Measurements from ENCODE around the gene THSD4. TPM values are rescaled to one million over a fixed set of nuclear protein-coding genes. Genes with fewer than 3 reads are reported as not detected.
A peak's percentile ranks its signal among the peaks of the same experiment; 100 is the strongest.

THSD4 gene
- total and polyA plus RNA-seq, 2 of the 4 experiments (the other 2 are of a cell fraction): 25.5 to 31.1 TPM

DNA sequence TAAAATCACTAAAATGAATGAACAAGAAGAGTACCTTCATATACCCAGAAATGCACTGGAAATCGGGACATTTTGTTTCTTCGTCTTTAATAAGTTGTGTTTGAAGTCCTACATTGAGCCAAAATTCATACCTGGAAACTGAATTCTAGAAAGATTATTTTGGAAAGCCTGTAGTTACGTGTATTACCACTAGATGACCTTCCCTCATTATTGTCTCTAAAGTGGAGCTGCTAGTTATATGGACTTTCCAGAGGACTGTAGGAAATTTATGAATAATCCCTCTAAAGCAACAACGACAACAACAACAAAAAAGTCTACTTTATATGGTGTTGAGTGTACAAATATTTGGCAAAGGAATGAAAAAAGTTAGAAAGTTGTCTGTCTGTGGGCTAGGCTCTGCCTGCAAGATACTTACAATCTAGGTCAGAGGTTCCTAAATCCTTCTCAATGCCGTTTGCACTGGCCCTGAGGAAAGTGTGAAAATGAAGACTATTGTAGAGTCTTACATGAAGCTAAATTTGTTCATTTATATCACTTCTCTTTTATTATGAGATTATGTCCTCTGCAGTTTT, 460.3 kb downstream of the THSD4 start:
- Histone ChIP-seq H3K9me3 (ENCODE audit: control insufficient read depth, insufficient read depth, low read length) (no peaks in the 10 kb centered on the region), H4K20me1 (ENCODE audit: insufficient read depth, low read length) (peaks cover 18% of the 10 kb centered on the region; the same call in 1 of the 2 replicates), H4K5ac (ENCODE audit: low read depth, low read length) (no peak overlapping the region), H3K4me1 (ENCODE audit: control insufficient read depth, insufficient read depth, low read length) (no peaks in the 10 kb centered on the region), H3K79me1 (ENCODE audit: low read depth in 1 of 2, low read length in 2 of 2) (peaks cover 3 to 5% of the 10 kb centered on the region in 2 experiments; a peak in 1 of 4 replicates), H3K14ac (replicated peaks; ENCODE audit: low read depth, low read length) (no peak overlapping the region), H3K18ac (ENCODE audit: low read depth, low read length) (no peak overlapping the region), H2BK20ac (ENCODE audit: low read depth, low read length) (no peak overlapping the region), H2AFZ (replicated peaks; ENCODE audit: low read length, poor library complexity) (no peak overlapping the region), H3K56ac (ENCODE audit: extremely low read depth, insufficient read depth, low read length) (no peak overlapping the region), H2BK120ac (ENCODE audit: low read depth, low read length) (no peak overlapping the region), H2BK5ac (ENCODE audit: low read depth, low read length, poor library complexity, severe bottlenecking) (no peak overlapping the region), H2AK9ac (replicated peaks; ENCODE audit: low read depth, low read length, poor library complexity) (no peak overlapping the region), H4K8ac (ENCODE audit: low read depth in 2 of 2, low read length in 2 of 2) (no peak overlapping the region), H3K9me1 (ENCODE audit: insufficient read depth, low read length) (no peaks in the 10 kb centered on the region), H3K27me3 (ENCODE audit: control insufficient read depth, insufficient read depth, low read length) (no peaks in the 10 kb centered on the region), H2AK5ac (ENCODE audit: low read depth, low read length) (no peak overlapping the region), H4K91ac (ENCODE audit: insufficient read depth, low read depth, low read length) (no peak overlapping the region), H2BK15ac (ENCODE audit: low read depth, low read length) (no peak overlapping the region), H3K27ac (ENCODE audit: insufficient read depth, low read length) (no peak overlapping the region), H3K36me3 (ENCODE audit: control insufficient read depth, insufficient read depth, low read length) (no peaks in the 10 kb centered on the region), H3K4me2 (ENCODE audit: low read depth, low read length) (no peak overlapping the region), H3K23ac (ENCODE audit: low read depth, low read length) (no peak overlapping the region), H3K4me3 (ENCODE audit: insufficient read depth, low read depth, low read length) (no peak overlapping the region), H3K9ac (ENCODE audit: low read depth, low read length) (no peak overlapping the region), H3K4ac (ENCODE audit: low read depth, low read length) (no peak overlapping the region)
- intact Hi-C loops (cut with micrococcal nuclease) (loop anchor here (1.0 to 2.0 kb wide), 2 partner anchors 155 to 226 kb away; no protein-coding TSS in a partner anchor), dilution Hi-C loops (cut with HindIII; ENCODE audit: low sequenced_read_pairs, unreplicated experiment) (no loop called here), in situ Hi-C loops (cut with MboI; ENCODE audit: low sequenced_read_pairs) (no loop called here)
- ChIA-PET CTCF (interaction anchor here (0.7 to 1.6 kb wide), 9 partner anchors 10 to 156 kb away, joined by 3 to 6 read pairs (median 3); no protein-coding TSS in a partner anchor), POLR2A (ENCODE audit: unreplicated experiment) (no interaction called here)
- WGBS, 2 experiments (ENCODE audit: extremely low coverage in 2 of 2, insufficient read length in 1 of 2): no CpG with 5 or more reads among the region's 5 CpGs
- BruUV-seq (replicated peaks): no TSS peak
- TF ChIP-seq FOS (IDR thresholded peaks at IDR 0.05; ENCODE audit: low read depth, low read length) (no peak), BHLHE40 (IDR thresholded peaks at IDR 0.05; ENCODE audit: low read depth, low read length) (no peak), RAD21 (IDR thresholded peaks at IDR 0.05; ENCODE audit: low read length) (peak; percentile 50), RFX5 (IDR thresholded peaks at IDR 0.05; ENCODE audit: low read depth, low read length) (no peak), SMC3 (IDR thresholded peaks at IDR 0.05; ENCODE audit: low read depth, low read length) (peak; percentile 45), MAFK (IDR thresholded peaks at IDR 0.05; ENCODE audit: low read depth, low read length) (no peak)
- TF ChIP-seq, protein P1, sequence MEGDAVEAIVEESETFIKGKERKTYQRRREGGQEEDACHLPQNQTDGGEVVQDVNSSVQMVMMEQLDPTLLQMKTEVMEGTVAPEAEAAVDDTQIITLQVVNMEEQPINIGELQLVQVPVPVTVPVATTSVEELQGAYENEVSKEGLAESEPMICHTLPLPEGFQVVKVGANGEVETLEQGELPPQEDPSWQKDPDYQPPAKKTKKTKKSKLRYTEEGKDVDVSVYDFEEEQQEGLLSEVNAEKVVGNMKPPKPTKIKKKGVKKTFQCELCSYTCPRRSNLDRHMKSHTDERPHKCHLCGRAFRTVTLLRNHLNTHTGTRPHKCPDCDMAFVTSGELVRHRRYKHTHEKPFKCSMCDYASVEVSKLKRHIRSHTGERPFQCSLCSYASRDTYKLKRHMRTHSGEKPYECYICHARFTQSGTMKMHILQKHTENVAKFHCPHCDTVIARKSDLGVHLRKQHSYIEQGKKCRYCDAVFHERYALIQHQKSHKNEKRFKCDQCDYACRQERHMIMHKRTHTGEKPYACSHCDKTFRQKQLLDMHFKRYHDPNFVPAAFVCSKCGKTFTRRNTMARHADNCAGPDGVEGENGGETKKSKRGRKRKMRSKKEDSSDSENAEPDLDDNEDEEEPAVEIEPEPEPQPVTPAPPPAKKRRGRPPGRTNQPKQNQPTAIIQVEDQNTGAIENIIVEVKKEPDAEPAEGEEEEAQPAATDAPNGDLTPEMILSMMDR (conservative IDR thresholded peaks at IDR 0.05; ENCODE audit: low read depth, low read length): peak; percentile 56
- TF ChIP-seq, protein P2, sequence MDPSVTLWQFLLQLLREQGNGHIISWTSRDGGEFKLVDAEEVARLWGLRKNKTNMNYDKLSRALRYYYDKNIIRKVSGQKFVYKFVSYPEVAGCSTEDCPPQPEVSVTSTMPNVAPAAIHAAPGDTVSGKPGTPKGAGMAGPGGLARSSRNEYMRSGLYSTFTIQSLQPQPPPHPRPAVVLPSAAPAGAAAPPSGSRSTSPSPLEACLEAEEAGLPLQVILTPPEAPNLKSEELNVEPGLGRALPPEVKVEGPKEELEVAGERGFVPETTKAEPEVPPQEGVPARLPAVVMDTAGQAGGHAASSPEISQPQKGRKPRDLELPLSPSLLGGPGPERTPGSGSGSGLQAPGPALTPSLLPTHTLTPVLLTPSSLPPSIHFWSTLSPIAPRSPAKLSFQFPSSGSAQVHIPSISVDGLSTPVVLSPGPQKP (IDR thresholded peaks at IDR 0.05; ENCODE audit: borderline replicate concordance, low read depth, low read length): no peak
- ATAC-seq (ENCODE audit: low read depth): peak; percentile 66
- no peak for DNase-seq

All from IMR-90 (cell line).